Erythroblast (primary cell): ENCODE results near the gene CEP164.

Experiments used
- GATA1 ChIP-seq: IDR thresholded peaks from 2 replicates; pipeline ENCODE4 v1.6.1; 2011; ENCODE audit warnings: low read depth, mild to moderate bottlenecking, control low read depth, low read length, moderate library complexity
- POLR2A ChIP-seq: IDR thresholded peaks from 2 replicates; pipeline ENCODE4 v1.6.1; 2011; ENCODE audit warnings: mild to moderate bottlenecking, low read length

DNA sequence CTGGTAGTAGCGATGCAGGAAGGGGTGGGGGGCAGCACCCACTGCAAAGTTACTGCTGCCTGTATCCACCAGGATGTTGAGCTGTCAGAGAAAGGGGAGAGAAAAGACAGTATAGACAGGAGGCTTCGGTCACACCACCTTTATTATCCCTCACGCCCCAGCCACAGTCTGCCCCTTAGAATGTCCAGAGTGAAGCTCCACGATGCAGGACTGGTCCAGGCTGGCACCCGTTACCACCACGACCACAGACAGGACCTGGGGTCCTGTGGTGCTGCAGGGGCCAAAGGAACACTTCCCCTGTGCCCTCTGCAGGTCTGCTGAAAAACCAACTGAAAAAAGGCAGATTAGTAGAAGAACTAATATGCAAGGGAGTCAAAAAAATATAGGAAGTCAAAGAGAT, 30.8 kb upstream of the CEP164 start:
- TF ChIP-seq POLR2A (no peak), GATA1 (no peak)
